ENCODE results near the gene SORBS2. TPM values are rescaled to one million over a fixed set of nuclear protein-coding genes. Genes with fewer than 3 reads are reported as not detected.

The SORBS2 gene
- polyA plus RNA-seq, 1 donor from 2014 or later, result 46.0 TPM

GRCh38 chr4:185722029-185722316, 90.0 kb downstream of the SORBS2 start:
- Histone ChIP-seq H3K9ac (ENCODE audit: low read length) (no peak overlapping the region), H3K27me3 (ENCODE audit: insufficient read depth, low read depth, low read length) (no peaks in the 10 kb centered on the region), H3K9me3 (ENCODE audit: low read length) (no peaks in the 10 kb centered on the region), H3K79me2 (replicated peaks; ENCODE audit: insufficient read depth, low read length) (peaks cover 11% of the 10 kb centered on the region), H3K4me2 (ENCODE audit: low read length) (no peak overlapping the region), H3K36me3 (ENCODE audit: insufficient read depth, low read length) (no peaks in the 10 kb centered on the region), H3F3A (ENCODE audit: insufficient read depth, low read length, poor library complexity, severe bottlenecking) (no peaks in the 10 kb centered on the region), H2AFZ (ENCODE audit: low read depth, low read length) (no peak overlapping the region), H3K27ac (ENCODE audit: low read length) (no peak overlapping the region), H4K20me1 (ENCODE audit: insufficient read depth) (no peaks in the 10 kb centered on the region), H3K4me3 (ENCODE audit: low read length) (no peak overlapping the region), H3K9me2 (ENCODE audit: insufficient read depth, low read length) (no peaks in the 10 kb centered on the region)
- TF ChIP-seq RAD21 (conservative IDR thresholded peaks at IDR 0.05) (no peak), EP300 (conservative IDR thresholded peaks at IDR 0.05; ENCODE audit: poor library complexity, severe bottlenecking) (no peak), REST (IDR thresholded peaks at IDR 0.05; ENCODE audit: borderline replicate concordance) (no peak), POLR2AphosphoS5 (IDR thresholded peaks at IDR 0.05) (no peak), TAF1 (IDR thresholded peaks at IDR 0.05; ENCODE audit: low read depth) (no peak), EZH2 (IDR thresholded peaks at IDR 0.05; ENCODE audit: borderline replicate concordance, insufficient read depth, low read length, poor library complexity, severe bottlenecking) (no peak), CTCF (IDR thresholded peaks at IDR 0.05; ENCODE audit: poor library complexity, severe bottlenecking) (no peak), MXI1 (conservative IDR thresholded peaks at IDR 0.05; ENCODE audit: poor library complexity, severe bottlenecking) (no peak), SMC3 (conservative IDR thresholded peaks at IDR 0.05; ENCODE audit: poor library complexity) (no peak)

- H4K20me1 ChIP-seq (ENCODE audit: insufficient read depth), result no peaks in the 10 kb centered on the region
- H3K27ac ChIP-seq (ENCODE audit: low read length), result no peak overlapping the region
- H3K4me3 ChIP-seq (ENCODE audit: low read length), result no peak overlapping the region
- H3K36me3 ChIP-seq (ENCODE audit: insufficient read depth, low read length), result no peaks in the 10 kb centered on the region
- H3K9ac ChIP-seq (ENCODE audit: low read length), result no peak overlapping the region
- TF ChIP-seq EP300 (conservative IDR thresholded peaks at IDR 0.05; ENCODE audit: poor library complexity, severe bottlenecking) (no peak), POLR2AphosphoS5 (IDR thresholded peaks at IDR 0.05) (no peak), EZH2 (IDR thresholded peaks at IDR 0.05; ENCODE audit: borderline replicate concordance, insufficient read depth, low read length, poor library complexity, severe bottlenecking) (no peak), REST (IDR thresholded peaks at IDR 0.05; ENCODE audit: borderline replicate concordance) (no peak), CTCF (IDR thresholded peaks at IDR 0.05; ENCODE audit: poor library complexity, severe bottlenecking) (no peak), RAD21 (conservative IDR thresholded peaks at IDR 0.05) (no peak), MXI1 (conservative IDR thresholded peaks at IDR 0.05; ENCODE audit: poor library complexity, severe bottlenecking) (no peak), SMC3 (conservative IDR thresholded peaks at IDR 0.05; ENCODE audit: poor library complexity) (no peak), TAF1 (IDR thresholded peaks at IDR 0.05; ENCODE audit: low read depth) (no peak)
- H3K9me3 ChIP-seq (ENCODE audit: low read length), result no peaks in the 10 kb centered on the region
- no peaks in the 10 kb centered on the region for H3K9me2 ChIP-seq (ENCODE audit: insufficient read depth, low read length)
- H3K27me3 ChIP-seq (ENCODE audit: insufficient read depth, low read depth, low read length), result no peaks in the 10 kb centered on the region
- no peak overlapping the region for H3K4me2 ChIP-seq (ENCODE audit: low read length)
- no peaks in the 10 kb centered on the region for H3F3A ChIP-seq (ENCODE audit: insufficient read depth, low read length, poor library complexity, severe bottlenecking)
- no peak overlapping the region for H2AFZ ChIP-seq (ENCODE audit: low read depth, low read length)
- peaks cover 11% of the 10 kb centered on the region for H3K79me2 ChIP-seq (replicated peaks; ENCODE audit: insufficient read depth, low read length)
Measured at GRCh38 chr4:185721190-185722028, 90.6 kb downstream of the SORBS2 start.
